Hematopoietic multipotent progenitor cell treated with erythropoietin and hydrocortisone succinate and interleukin-3 and kit ligand, for 6 days (in vitro differentiated cells): ENCODE data around the gene ASIC2.

Experiments used
- DNase-seq: peaks from one replicate; pipeline ENCODE4 v3.0.0-alpha.2; 2015

ASIC2 gene

DNA sequence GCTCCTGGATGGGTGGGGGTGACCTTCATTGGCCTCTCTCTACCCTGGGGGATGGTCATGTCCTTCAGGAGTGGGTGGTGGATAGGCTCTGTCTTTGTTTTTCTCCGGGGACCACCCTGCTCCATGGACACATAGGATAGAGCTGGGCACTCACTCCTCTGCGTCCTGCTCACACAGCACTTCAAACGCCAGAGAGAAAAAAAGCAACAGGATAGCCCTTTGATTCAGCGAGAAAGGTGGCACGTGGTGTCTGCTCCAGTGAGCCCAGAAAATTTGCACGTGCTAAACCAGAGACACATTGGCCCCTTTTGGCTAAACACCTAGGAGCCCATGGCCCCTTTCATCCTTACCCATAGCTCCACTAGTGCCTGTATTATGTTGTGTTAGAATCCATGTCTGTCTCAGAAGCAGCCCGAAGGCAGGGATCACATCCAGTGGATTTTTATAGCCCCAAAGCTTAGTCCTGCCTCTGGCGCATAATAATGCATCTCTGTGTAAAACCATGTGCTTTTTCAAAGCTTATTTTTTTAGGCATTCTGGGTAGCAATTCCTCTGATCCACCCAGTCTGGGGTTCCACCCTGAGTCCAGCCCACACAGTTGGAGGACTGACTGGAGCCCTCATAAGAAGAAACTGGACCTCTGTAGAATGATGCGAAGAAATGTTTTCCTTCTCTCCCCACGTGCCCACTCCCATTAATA is 90.1 kb downstream of the ASIC2 start:
- DNase-seq: no peak

DNA sequence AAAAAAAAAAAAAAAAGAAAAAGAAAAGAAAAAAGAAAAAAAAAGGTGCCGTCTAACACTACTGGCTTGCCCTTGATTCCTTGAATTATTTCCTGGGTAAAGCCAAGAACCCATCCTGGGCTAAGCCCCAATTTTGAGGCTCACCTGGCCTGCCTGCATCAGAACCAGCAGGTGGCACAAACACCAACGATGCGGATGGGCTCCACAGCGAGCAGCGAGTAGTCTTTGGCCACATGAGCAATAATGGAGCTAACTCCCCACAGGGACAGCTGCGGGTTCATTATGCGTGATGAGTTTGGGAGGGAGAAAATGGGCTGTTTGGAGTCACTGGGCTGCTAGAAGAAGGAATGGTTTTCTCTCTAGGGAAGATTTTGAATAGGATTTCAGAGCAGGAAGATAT is 91.1 kb downstream of the ASIC2 start:
- no peak for DNase-seq

DNA sequence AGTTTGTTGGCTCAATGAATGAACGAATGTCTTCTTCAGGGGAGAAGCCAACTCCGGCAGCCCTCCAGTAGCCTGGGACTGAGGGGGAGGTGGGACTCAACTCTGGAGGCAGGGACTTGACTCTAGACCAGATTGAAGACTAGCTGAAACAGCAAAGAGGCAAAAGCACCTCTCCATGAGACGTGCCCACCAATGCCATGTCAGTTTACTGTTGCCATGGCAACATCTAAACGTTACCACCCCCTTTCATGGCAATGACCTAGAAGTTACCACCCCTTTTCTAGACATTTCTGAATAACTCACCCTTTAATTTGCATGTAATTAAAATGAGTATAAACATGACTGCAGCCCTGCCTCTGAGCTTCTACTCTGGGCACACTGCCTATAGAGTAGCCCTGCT is 91.8 kb downstream of the ASIC2 start:
- no peak for DNase-seq

DNA sequence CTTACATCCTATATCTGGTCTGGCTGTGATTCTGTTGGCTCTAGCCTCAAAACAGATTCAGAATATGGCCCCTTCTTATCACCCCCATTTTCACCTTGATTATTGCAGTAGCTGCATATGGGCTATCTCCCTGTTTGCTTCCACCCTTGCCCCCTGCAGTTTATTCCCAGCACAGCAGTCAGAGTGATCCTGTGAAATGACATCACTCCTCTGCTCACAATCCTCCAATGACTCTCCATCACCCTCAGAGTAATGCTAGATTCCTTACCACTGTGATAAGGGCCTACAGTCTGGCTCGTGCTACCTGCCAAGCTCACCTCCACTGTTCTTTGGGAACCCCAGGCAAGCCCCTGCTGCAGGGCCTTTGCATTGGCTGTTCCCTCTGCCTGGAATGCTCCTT is 92.5 kb downstream of the ASIC2 start:
- peak; percentile 7 for DNase-seq

DNA sequence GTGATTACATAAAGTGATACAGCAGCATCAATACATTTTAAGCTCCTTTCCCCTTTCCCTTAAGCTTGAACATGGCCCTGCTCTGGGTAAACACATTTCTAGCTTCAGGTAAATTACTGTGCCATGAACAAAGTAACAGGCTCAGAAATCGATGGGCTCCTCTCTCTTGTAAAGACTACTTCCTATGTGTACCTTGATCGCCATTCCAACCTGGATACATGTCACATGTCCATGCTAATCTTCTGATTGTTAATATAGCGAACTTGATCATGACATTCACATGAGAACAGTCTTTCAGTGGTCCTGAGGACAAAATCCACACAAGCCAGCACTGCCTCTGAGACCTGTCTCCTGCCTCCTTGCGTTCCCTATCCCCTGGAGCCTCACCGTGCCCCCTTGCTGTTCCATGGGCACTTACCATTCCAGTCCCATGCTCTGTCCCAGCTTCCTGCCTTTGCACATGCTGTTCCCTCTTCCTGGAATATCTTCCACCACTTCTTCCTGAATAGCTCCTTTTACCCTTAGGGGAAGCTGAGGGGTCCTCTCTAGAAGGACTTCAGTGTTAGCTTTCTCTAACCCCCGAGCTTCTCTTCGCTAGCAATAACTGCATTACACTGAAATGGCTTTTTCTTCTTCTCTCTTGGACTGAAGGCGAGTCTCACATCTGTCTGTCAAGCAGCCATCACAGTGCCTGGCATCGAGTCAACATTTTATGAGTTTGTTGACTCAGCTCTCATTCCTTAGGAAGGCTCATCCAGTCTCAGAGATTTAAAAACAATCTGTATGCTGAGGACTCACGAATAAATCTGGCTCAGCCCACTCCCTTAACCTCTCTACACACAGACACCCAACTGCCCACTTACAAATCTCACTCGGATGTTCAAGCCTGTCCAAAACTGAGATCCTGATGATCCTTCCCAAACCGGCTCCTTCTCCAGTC is 93.3 kb downstream of the ASIC2 start:
- no peak for DNase-seq

DNA sequence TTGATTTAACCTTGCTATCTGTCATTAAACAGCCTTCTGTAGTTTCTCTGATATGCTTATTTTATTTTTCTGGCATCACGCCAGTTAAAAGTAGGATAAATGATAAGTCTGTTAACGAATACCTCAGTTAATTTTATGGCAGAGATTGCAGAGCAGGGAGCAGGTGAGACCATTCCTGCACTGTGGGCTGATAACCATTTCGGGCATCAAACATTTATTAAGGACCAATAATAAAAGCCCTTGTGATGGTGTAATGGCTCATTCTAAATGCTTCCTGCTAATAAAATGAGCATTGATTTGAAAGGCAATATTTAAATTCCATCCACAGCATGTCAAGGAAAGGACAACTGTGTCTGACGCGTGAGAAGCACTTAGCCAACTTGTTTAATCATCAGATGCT is 94.1 kb downstream of the ASIC2 start:
- peak; percentile 4 for DNase-seq

DNA sequence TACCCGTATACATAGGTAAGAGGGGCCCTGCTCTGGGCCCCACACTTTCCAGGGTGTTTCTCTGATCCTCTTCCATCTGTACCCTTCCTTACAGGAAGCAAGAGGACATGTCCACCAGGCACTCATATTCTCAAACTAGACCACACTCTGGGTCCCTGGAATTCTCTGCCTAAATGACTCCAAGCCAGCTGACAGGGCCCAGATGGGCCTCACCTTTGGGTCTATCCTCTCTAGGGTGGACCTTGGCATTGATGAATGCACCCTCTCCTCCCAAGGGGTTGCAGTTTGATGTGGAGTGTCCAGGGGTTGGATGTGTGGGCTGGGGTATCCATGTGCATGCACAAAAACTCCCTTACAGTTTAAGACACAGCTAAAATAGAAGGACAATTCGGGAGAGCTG is 95.8 kb downstream of the ASIC2 start:
- no peak for DNase-seq

DNA sequence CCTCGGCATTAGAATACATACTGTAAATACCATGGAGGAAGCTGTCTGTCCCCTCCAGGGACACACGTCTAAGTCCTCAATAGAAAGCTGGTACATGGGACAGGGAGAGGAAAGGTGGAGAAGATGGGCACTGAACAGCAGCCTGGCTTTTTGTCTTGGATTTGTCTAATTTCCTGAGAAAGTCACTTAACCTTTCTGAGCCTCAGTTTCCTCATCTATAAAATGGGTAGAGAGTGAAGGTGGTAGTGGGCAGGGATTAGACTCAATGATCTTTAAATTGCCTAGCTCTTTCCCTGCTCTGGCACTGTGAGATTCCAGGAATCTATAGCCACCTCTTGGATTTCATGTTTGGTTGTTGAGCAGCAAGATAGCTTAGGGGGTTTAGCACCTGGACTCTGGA is 96.2 kb downstream of the ASIC2 start:
- no peak for DNase-seq

DNA sequence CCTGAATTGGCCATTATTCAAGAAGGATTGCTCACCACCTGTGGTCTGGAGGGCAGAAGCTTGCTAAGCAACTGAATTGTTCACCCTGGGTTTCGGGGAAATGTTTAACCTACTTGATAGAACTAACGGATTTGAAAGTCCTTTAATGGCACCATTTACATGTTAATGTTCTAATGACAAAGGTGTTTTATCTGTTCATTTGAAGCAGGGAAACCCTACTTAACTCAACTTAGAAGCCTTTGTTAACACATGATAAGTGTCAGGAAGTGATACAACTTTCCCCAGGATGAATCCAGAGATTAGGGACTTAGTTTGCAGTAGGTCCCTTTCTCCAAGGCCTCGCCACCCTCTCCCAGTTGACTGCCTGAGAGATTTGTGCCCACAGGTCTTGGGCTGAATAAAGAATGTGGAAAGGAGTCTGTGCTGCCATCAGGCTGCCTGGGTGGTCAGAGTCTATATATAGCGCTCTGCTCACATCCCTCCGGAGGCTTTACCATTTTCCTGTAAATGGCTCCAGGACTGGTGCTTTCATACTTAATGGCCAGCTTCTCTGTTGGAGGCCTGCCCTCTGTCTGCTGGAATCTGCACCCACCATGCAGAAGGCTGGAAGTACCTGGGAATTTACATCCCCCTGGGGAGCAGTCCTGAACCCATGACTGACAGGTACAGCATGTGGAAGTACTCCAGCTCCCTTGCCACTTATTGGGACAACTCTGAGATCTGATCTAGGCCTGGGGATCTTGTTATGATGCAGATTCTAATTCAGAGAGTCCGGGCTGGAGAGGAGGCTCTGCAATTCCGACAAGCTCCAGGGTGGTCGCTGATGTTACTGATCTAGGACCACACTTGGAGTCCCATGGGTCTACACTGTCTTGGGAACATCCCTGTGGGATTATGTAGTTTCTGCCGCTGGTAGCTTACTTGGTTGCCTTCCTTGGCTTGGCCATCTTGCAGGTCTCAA is 99.9 kb downstream of the ASIC2 start:
- no peak for DNase-seq

DNA sequence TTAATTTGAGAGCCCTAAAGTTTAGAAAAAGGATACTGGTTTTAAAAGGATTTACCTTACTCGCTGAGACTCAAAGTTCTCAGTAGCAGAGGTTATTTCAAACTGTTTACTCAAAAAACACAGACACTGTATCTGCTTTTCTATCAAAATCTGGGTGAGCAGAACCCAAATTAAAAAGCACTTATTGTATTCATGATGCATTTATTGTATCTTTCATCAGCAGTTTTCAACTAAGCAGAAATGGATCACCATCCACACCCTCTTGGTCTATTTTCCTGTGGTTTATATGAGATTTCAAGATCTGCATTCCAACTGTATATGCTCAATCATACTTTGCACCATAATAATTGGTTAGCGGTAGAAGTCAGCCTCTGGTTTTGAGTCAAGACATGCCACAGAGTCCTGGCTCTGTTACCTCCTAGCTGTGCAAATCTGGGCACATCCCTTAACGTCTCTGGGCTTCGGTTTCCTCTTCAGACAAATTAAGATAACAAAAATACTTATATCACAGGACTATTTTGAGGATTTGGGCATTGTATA is 109.5 kb downstream of the ASIC2 start:
- no peak for DNase-seq

DNA sequence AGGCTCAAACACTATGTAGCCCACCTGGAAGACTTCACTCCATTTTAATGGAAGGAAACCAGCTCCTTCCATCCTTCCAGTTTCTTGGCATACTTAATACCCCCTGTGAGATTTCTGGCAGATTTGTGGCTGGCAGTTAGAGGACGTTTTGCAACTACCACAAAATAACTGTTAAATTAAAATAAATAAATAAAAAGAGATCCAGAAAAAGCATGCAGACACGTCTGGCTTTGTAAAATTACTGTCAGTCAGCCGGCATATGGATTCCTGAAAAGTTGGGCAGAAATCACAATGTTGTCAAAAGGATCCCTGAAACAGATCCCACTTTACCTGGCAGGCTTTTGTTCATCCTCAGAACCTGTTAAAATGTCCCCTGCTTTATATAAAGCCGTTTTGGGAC is 113.9 kb downstream of the ASIC2 start:
- no peak for DNase-seq

DNA sequence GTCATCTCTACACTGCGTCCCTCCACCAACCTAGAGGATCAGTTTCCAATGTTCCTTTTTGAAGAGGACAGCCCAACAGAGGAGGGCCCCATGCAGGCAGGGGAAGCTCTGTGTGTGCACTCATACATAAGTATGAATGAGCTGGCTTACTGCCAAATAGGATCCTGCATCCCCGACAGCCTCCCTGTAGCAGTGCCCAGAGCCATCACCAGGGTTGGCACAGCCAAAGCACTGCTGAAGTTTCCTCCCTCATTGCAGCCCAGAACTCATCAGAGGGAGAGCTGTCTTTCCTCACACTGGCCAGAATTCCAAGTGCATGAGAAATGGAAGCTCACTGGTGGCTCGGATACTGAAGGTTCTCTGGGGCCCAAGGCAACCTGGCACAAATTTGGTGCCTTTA is 114.4 kb downstream of the ASIC2 start:
- DNase-seq: peak; percentile 3

DNA sequence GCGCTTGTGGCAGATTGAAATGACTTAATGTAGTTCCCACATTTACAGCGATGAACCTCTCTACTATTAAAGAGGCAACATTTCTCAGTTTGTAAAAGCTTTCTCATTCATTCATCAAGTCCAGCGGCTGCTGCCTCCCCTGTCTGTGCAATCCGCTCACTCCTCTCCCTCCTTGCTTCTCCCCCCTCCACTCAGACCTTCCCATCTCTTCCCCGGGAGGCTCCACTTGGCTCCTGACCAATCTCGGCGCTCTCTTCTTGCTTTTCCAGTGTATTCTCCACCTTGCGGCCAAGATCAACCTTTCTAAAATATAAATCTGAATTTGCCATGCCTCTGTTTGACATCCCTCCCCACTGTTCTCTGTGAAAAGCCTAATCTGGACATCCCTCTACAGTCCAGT is 117.5 kb downstream of the ASIC2 start:
- DNase-seq: no peak

DNA sequence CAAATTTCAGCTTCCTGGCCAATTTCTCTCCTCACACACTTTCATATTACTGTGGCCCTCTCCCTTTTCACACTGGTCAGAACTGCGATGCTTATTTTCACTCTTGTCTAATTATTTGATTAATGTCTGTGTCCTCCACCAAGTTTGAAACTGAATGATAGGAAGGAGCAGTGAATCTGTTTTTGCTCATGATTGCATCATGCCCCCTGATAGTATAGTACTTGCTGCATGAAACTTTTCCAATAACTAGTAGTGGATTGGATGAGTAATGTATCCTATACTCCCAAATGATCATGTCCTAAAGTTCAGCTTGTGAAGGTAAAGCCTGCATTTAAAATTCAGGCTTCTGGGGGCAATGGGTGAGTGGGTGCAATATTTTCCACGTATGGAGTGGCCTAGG is 121.2 kb downstream of the ASIC2 start:
- no peak for DNase-seq

DNA sequence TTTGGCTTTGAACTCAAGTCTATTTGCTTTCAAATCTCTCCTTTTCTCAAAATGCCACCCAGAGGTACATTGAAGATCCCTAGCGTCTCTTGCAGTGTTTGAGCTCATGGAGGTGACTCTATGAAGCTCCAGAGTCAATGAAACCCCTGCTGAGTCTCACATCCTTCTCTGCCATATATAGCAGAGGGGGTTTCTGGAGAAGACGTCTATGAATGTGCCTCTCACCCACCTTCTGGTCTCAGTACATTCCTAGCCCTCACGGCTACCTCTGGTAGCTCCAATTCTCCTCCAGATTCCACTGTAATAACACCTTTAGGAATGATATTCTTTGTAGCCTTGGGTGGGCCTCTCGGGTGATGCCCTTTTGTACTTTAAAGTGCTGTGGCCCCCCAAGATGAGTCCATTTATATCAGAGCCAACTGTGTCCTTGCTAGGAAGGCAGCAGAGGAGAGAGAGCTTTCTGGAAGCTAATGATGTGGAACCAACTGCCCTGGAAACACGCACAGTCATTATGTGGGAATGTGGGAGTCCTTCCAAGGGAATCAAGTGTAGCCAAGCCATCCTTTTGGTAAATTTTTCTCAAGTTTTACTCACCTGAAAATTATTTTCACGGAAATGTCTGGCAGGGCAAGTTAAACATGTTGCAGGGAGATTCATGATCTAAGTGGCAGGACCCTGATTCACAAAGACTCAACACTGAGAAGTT is 123.4 kb downstream of the ASIC2 start:
- DNase-seq: no peak

DNA sequence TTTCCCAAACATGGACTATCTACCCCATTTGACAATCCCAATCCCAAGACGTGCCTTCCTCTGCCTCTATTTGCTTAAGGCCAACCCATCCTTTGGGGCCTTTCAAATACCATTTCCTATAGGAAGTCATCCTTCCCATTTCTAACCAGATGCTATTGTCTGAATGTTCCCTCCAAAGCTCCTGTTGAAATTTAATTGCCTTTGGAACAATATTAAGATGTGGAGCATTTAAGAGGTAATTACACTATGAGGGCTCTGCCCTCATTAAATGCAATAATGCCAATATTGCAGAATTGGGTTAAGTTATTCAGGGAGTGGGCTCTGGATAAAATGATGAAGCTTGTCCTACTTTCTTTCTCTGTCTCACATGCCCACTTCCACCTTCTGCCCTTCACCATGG is 125.4 kb downstream of the ASIC2 start:
- no peak for DNase-seq

DNA sequence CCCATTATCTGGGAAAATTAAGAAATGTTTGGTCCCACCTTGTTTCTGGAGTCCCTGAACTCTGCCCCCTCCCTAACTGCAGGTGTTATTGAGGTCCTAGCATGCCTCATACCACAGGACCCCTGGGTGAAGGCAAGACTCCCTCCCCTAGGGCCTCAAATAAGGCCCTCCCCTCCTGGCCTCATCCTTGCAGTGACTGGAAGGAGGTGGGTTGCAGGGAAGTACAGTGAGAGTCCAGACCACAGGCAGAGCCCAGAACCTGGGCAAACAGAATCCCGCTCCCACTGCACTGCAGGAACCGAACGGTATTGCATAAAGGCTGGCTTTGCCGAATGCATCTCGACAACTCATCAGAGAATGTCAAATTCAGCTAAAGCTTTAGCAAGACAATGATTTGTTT is 126.6 kb downstream of the ASIC2 start:
- DNase-seq: no peak

DNA sequence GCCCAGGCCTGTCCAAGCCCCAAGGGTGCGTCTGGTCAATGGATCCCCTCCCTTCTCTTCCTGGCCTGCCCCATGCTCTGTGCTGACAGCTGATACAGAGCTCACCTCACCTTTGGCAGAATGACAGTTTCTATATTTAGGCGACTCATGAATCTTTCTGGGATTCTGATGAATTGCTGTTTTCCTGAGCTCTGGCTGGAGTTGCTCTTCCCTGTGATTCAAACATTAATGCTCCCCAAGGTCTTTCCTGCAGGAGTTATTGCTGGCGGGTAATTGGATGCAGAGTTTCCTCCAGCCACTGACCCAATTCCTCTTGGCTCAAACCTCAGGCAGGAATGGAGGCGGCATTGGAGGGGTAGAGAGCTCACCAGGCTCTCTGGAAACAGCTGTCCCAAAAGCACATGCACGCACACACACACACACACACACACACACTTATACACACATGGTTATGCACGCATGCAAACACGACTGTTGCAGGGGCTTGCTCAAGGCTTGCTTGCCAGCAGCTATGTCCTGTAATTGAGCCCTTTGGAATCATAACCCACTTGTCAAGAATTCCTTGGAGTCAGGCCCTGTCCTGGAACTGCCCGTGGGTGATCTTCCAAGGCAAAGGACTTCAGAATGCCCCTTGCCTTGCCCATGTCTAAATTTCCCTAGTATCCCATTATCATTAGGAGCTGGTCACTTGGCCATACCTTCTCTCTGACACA is 128.8 kb downstream of the ASIC2 start:
- DNase-seq: no peak

DNA sequence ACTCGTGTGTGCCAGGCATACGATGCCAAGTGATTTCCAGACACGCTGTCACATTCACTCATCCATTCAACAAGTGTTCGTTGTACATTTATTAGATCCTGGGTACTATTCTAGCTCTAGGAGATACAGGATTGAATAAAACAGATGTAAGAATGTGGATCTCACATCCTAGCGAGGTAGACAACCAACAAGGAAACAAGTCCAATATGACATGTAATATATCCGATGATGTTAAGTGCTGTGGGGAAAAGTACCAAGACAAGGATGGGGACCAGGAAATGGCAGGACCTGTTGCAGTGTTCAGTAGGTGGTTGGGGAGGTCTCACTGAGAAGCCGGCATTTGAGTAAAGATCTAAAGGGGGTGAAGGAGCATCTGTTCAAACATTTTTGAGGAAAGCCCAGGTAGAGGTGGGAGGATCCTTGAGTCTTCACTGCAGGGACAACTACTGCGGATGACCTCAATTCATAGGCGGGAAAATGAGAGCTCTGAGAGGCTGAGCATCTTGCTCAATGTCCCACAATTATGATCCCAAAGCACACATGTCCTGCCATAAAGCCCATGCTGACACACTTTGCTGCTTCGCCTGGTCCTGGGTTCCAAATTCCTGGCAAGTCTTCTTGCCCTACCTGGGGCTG is 129.4 kb downstream of the ASIC2 start:
- no peak for DNase-seq

DNA sequence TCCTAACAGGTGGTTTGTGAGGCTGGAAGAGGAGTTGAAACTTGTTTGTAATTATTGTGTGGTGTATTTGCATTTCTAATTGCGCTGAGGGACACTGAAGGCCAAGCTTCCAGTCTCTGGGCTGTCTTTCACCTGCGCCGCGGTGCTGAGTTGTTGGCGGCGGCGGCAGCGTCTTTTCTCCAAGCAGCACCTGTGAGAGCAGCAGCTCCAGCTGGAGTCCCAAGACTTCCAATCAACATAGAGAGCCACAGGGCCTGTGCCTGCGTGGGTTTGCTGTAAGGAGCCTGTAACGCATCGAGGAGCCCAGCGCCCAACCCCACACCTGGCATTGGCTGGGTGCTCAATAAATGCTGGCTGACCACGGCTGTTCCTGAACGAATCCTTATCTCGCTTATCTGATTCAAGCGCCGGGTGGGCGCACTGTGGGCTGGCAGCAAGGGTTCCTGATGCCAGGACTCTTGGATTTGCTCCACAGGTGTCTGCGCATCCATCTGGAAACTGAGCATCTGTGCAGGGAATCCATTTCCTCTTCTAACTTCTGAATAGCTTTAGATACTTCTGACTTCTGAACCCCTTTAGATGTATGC is 138.1 kb downstream of the ASIC2 start:
- no peak for DNase-seq

DNA sequence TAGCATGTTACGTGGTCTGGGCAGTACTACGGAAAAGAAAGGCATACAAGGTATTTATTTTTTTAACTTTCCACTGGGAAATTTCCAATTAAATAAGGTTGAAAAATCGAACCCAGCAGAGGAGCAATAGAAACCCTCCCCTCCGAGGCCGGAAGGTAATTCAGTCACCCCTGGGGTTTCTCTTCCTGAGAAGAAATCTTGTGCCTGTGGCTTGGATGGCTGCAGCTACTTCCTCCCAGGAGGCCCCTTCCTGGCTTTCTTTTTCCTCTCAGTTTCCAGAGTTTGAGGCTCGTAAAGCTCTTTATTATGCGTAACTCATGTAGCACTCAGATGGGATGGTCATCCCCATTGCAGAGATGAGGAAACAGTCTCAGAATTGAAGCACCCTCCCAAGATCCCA is 140.3 kb downstream of the ASIC2 start:
- no peak for DNase-seq
